Hepatocyte (in vitro differentiated cells): Measurements from ENCODE around the gene LSM11.

Source experiments
- EZH2 ChIP-seq: fragments of 200-600 bp; sonication (generic); IDR thresholded peaks from 2 replicates; pipeline ENCODE4 v1.6.1; 2016; ENCODE audit warnings: antibody characterized with exemption, mild to moderate bottlenecking, borderline replicate concordance
- EZH2phosphoT487 ChIP-seq: fragments of 200-600 bp; sonication (generic); IDR thresholded peaks from one replicate; pipeline ENCODE4 v1.6.1; 2018; ENCODE audit warnings: antibody characterized with exemption, mild to moderate bottlenecking, low read depth, moderate library complexity; ENCODE audit not compliant: unreplicated experiment, severe bottlenecking
- TF ChIP-seq, protein P1 (sequence below): fragments of 200-600 bp; sonication (generic); IDR thresholded peaks from 2 replicates; pipeline ENCODE4 v1.5.1; 2016; ENCODE audit warnings: antibody characterized with exemption, mild to moderate bottlenecking; ENCODE audit not compliant: poor library complexity

DNA sequence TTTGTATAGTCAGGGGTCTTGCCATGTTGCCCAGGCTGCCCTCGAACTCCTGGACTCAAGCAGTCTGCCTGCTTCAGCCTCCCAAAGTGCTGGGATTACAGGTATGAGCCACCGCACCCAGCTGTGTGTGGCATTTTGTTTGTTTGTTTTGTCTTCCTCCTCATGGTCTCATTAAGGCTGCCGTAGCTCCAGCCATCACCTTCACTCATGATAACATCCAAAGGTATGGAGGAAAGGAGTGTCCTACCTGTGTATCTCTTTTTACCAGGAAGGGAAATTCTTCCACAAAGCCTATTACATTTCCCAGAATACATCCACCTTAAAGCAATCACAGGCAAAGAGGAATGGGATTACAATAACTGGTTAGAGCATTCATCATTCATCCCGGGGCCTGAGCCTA lies 27.2 kb downstream of the LSM11 start:
- TF ChIP-seq, protein P1, sequence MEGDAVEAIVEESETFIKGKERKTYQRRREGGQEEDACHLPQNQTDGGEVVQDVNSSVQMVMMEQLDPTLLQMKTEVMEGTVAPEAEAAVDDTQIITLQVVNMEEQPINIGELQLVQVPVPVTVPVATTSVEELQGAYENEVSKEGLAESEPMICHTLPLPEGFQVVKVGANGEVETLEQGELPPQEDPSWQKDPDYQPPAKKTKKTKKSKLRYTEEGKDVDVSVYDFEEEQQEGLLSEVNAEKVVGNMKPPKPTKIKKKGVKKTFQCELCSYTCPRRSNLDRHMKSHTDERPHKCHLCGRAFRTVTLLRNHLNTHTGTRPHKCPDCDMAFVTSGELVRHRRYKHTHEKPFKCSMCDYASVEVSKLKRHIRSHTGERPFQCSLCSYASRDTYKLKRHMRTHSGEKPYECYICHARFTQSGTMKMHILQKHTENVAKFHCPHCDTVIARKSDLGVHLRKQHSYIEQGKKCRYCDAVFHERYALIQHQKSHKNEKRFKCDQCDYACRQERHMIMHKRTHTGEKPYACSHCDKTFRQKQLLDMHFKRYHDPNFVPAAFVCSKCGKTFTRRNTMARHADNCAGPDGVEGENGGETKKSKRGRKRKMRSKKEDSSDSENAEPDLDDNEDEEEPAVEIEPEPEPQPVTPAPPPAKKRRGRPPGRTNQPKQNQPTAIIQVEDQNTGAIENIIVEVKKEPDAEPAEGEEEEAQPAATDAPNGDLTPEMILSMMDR: no peak
- TF ChIP-seq EZH2 (no peak), EZH2phosphoT487 (no peak)
